PC-3 (cell line): Measurements from ENCODE around the gene OR5H15.

Experiments used
- CTCF ChIP-seq: fragments of 300-600 bp; sonication (generic); conservative IDR thresholded peaks from 2 replicates; pipeline ENCODE4 v1.5.1; 2017; ENCODE audit warnings: antibody characterized with exemption, low read depth, mild to moderate bottlenecking, low read length
- EZH2 ChIP-seq: fragments of 300-600 bp; sonication (generic); IDR thresholded peaks from one replicate; pipeline ENCODE4 v1.6.1; 2017; ENCODE audit warnings: antibody characterized with exemption, mild to moderate bottlenecking, low read length; ENCODE audit not compliant: unreplicated experiment
- EZH2phosphoT487 ChIP-seq: fragments of 300-600 bp; sonication (generic); IDR thresholded peaks from 2 replicates; pipeline ENCODE4 v1.6.1; 2018; ENCODE audit warnings: mild to moderate bottlenecking, antibody characterized with exemption, low read length, borderline replicate concordance

GRCh38 chr3:98147179-98147578 is 19.3 kb upstream of the OR5H15 start, which contains the start of gene OR5H14:
- no peak for TF ChIP-seq CTCF
- no peak for TF ChIP-seq EZH2
- TF ChIP-seq EZH2phosphoT487, result no peak
